Endothelial cell (in vitro differentiated cells): ENCODE results near the gene EFCAB6. TPM values are rescaled to one million over a fixed set of nuclear protein-coding genes. Genes with fewer than 3 reads are reported as not detected.

Experiments used
- DNase-seq: peaks from one replicate; pipeline ENCODE4 v3.0.0; 2021; ENCODE audit warnings: low spot score
- H3K27ac Mint-ChIP-seq: one replicate; pipeline ENCODE4 v1.8.0; 2021; ENCODE audit warnings: mixed read lengths, inconsistent platforms; ENCODE audit not compliant: unreplicated experiment
- H3K27me3 Mint-ChIP-seq: one replicate; pipeline ENCODE4 v1.8.0; 2021; ENCODE audit warnings: mild to moderate bottlenecking, moderate library complexity, mixed read lengths, inconsistent platforms; ENCODE audit not compliant: unreplicated experiment
- H3K36me3 Mint-ChIP-seq: one replicate; pipeline ENCODE4 v1.8.0; 2021; ENCODE audit warnings: mild to moderate bottlenecking, low read depth, mixed read lengths, inconsistent platforms; ENCODE audit not compliant: unreplicated experiment
- H3K4me1 Mint-ChIP-seq: one replicate; pipeline ENCODE4 v1.8.0; 2021; ENCODE audit warnings: mild to moderate bottlenecking, mixed read lengths, inconsistent platforms; ENCODE audit not compliant: unreplicated experiment
- H3K4me3 Mint-ChIP-seq: one replicate; pipeline ENCODE4 v1.8.0; 2021; ENCODE audit warnings: mild to moderate bottlenecking, mixed read lengths, inconsistent platforms; ENCODE audit not compliant: unreplicated experiment
- H3K9me3 Mint-ChIP-seq: one replicate; pipeline ENCODE4 v1.8.0; 2021; ENCODE audit warnings: mixed read lengths, inconsistent platforms; ENCODE audit not compliant: unreplicated experiment
- total RNA-seq: library from RNA; stranded (reverse); fragmentation: NEBNext Ultra II Directional; extraction: Animal tissue kit (Norgen Biotek cat#: 25700); gene quantifications from one replicate; pipeline ENCODE4 v1.2.1, GENCODE V29; 2021; ENCODE audit not compliant: unreplicated experiment
- TF ChIP-seq, protein P1 (sequence below): fragments of 200-600 bp; sonication (generic); IDR thresholded peaks from one replicate; pipeline ENCODE4 v1.5.0; 2021; ENCODE audit warnings: antibody characterized with exemption; ENCODE audit not compliant: unreplicated experiment

The EFCAB6 gene
- total RNA-seq, 1 donor from 2014 or later, result 0.69 TPM

DNA sequence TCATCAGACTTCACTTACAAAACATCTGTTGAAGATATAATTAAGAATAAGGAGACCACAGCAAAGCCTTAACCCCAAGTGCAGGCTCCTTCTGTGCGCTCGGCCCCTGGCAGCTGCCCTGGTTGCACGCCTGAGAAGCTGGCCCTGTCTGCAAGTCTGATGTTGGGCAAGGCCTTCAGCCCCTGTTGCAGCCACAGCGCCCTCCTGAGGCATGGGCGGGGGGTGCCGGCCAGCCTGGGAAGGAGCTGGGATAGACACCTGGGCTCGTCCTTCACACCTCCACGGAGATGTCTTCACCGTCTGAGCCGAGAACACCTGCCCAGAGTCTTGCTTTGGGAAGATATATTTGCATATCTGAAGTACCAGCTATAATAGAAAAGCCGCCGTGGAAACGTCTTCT, 296.2 kb downstream of the EFCAB6 start:
- H3K4me1 Mint-ChIP-seq, result no peaks in the 10 kb centered on the region
- no peak overlapping the region for H3K4me3 Mint-ChIP-seq
- peaks cover 9% of the 10 kb centered on the region for H3K27me3 Mint-ChIP-seq
- DNase-seq, result peak; percentile 15
- H3K9me3 Mint-ChIP-seq, result no peaks in the 10 kb centered on the region
- H3K27ac Mint-ChIP-seq, result no peak overlapping the region
- no peaks in the 10 kb centered on the region for H3K36me3 Mint-ChIP-seq
- TF ChIP-seq, protein P1, sequence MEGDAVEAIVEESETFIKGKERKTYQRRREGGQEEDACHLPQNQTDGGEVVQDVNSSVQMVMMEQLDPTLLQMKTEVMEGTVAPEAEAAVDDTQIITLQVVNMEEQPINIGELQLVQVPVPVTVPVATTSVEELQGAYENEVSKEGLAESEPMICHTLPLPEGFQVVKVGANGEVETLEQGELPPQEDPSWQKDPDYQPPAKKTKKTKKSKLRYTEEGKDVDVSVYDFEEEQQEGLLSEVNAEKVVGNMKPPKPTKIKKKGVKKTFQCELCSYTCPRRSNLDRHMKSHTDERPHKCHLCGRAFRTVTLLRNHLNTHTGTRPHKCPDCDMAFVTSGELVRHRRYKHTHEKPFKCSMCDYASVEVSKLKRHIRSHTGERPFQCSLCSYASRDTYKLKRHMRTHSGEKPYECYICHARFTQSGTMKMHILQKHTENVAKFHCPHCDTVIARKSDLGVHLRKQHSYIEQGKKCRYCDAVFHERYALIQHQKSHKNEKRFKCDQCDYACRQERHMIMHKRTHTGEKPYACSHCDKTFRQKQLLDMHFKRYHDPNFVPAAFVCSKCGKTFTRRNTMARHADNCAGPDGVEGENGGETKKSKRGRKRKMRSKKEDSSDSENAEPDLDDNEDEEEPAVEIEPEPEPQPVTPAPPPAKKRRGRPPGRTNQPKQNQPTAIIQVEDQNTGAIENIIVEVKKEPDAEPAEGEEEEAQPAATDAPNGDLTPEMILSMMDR, result no peak

DNA sequence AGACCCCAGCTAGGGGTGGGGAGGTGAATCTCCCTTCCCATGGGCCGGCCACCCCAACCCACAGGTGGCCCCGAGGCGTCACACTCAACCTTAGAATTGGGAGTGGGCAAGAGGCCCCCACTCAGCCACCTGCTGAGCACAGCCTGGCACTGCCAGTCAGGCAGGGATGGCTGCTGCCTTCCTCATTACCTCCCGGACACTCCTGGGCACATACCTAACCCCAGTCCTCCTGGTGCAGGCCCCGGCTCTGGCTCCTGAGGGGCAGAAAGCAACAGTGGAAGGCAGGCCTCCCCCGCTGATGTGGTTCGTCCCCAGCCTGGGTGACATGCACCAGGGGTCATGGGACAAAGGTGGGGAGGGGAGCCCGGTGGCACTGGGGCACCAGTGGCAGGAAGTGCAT, 296.7 kb downstream of the EFCAB6 start:
- TF ChIP-seq, protein P1, result no peak
- Mint-ChIP-seq H3K9me3 (no peaks in the 10 kb centered on the region), H3K4me3 (no peak overlapping the region), H3K27me3 (peaks cover 9% of the 10 kb centered on the region), H3K27ac (no peak overlapping the region), H3K36me3 (no peaks in the 10 kb centered on the region), H3K4me1 (no peaks in the 10 kb centered on the region)
- DNase-seq, result no peak

DNA sequence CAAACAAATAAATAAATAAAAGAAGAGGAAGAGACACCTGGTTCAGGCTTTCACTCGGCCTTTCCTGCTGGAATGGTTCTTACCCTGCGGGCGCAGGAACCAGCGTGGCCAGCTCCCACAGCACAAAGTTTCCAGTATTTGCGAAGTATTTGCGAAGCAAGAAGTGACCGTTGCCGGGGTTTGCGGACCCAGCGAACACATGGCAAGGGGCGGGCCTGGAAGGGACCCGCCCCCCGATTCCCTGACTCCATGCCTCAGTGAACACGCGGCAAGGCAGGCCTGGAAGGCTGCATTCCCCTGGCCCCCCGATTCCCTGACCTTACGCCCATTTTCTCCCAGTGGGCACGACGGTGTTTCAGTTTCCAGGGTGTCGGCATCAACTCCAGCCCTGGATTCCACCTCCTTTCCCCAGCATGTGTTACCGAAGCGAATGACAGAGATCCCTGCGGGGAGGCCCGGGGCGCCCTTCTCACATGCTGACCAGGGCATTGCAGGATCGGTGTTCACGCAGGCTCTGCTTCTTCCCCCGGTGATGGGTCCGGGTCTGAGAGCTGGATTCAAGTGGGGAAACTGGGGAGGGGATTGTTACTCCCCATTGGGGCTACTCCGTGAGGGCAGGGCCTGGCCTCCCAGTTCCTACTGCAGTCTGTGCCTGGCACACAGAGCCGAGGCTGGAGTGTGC, 297.5 kb downstream of the EFCAB6 start:
- TF ChIP-seq, protein P1, result no peak
- H3K4me3 Mint-ChIP-seq, result no peak overlapping the region
- H3K36me3 Mint-ChIP-seq, result no peaks in the 10 kb centered on the region

DNA sequence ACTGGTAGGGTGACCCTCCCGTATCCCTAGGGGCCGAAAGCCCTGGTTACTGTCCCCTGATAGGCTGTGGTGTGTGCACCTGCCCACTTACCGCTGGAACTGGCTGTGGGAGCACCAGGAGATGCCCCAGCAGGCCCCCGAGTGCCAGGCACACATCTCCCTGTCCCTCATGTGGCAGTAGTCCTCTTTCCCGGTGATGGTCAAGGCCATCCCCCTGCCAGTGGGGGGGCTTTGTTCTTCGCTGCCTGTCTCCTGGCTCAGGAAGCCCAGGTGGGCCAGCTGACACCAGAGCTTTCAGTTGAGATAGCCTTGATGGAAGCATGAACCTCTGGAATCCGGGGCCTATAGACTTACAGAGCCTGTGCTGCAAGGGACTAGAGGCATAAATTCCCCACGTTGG, 299.8 kb downstream of the EFCAB6 start:
- H3K27me3 Mint-ChIP-seq, result peaks cover 7% of the 10 kb centered on the region
- DNase-seq, result no peak
- H3K4me1 Mint-ChIP-seq, result no peaks in the 10 kb centered on the region

More for the DNA sequence above, 297.5 kb downstream of the EFCAB6 start:
- H3K9me3 Mint-ChIP-seq, result no peaks in the 10 kb centered on the region
- no peak overlapping the region for H3K27ac Mint-ChIP-seq
- H3K4me1 Mint-ChIP-seq, result no peaks in the 10 kb centered on the region
- DNase-seq, result no peak
- peaks cover 7% of the 10 kb centered on the region for H3K27me3 Mint-ChIP-seq

More for the DNA sequence above, 299.8 kb downstream of the EFCAB6 start:
- no peaks in the 10 kb centered on the region for H3K36me3 Mint-ChIP-seq
- no peak overlapping the region for H3K27ac Mint-ChIP-seq
- TF ChIP-seq, protein P1, result no peak
- no peak overlapping the region for H3K4me3 Mint-ChIP-seq
- H3K9me3 Mint-ChIP-seq, result no peaks in the 10 kb centered on the region
